ENCODE data around the gene POLDIP3. TPM values are rescaled to one million over a fixed set of nuclear protein-coding genes. Genes with fewer than 3 reads are reported as not detected.
A peak's percentile ranks its signal among the peaks of the same experiment; 100 is the strongest.
"Not testable (repeated sequence)": the region's sequence is repeated elsewhere in the genome, so short reads cannot be mapped to it uniquely, and the experiment has no call there.

Gene POLDIP3
- total RNA-seq, 6 experiments from 2014 or later, result 17.1 to 22.6 (median 21.1) TPM

GRCh38 chr22:42617155-42617983 lies 2.7 kb upstream of the POLDIP3 start:
- intact Hi-C loops (cut with DNase I), result no loop called here
- 66% methylated on average over 15 of the region's 20 CpGs for WGBS (ENCODE audit: insufficient coverage, low coverage, low lambda C conversion rate, missing lambda C conversion rate)
- H3K36me3 ChIP-seq, result peaks cover 0 to 13% (median 0%) of the 10 kb centered on the region in 4 donors
- no peaks in the 10 kb centered on the region for H3K27me3 ChIP-seq
- H3K4me1 ChIP-seq, result peaks cover 0 to 23% (median 14%) of the 10 kb centered on the region in 4 donors
- TF ChIP-seq CTCF (IDR thresholded peaks at IDR 0.05), result no peak
- no peak for TF ChIP-seq POLR2A (IDR thresholded peaks at IDR 0.05)
- ATAC-seq (no peak), DNase-seq (no peak)
- H3K27ac ChIP-seq, result no peak overlapping the region
- H3K4me3 ChIP-seq, result no peak overlapping the region
- H3K9me3 ChIP-seq, result no peaks in the 10 kb centered on the region

- ATAC-seq, result peak; percentile 4 to 40 (median 19)
- Histone ChIP-seq H3K27ac (peak overlapping the region; percentile 92 to 96 (median 94)), H3K36me3 (peaks cover 0 to 11% (median 0%) of the 10 kb centered on the region in 4 donors), H3K4me1 (peaks cover 0 to 32% (median 17%) of the 10 kb centered on the region in 4 donors), H3K4me3 (peak overlapping the region in 2 of 3 donors; percentile 1 to 88)
- intact Hi-C loops (cut with DNase I); H3K27me3 ChIP-seq; H3K9me3 ChIP-seq: not testable (repeated sequence)
- WGBS (ENCODE audit: insufficient coverage, low coverage, low lambda C conversion rate, missing lambda C conversion rate), result 4% methylated on average over 13 of the region's 13 CpGs
- DNase-seq, result peak; percentile 39 to 73 (median 70)
These were observed 1.1 kb upstream of the POLDIP3 start for GRCh38 chr22:42615860-42616175.

- peaks cover 0 to 32% (median 20%) of the 10 kb centered on the region in 4 donors for H3K4me1 ChIP-seq
- peak overlapping the region; percentile 92 to 96 (median 94) for H3K27ac ChIP-seq
- DNase-seq (peak; percentile 84 to 92 (median 88)), ATAC-seq (peak; percentile 60 to 76 (median 72))
- TF ChIP-seq CTCF (IDR thresholded peaks at IDR 0.05) (no peak), POLR2A (IDR thresholded peaks at IDR 0.05) (peak; percentile 94)
- peaks cover 0 to 11% (median 0%) of the 10 kb centered on the region in 4 donors for H3K36me3 ChIP-seq
- intact Hi-C loops (cut with DNase I), result no loop called here
- peak overlapping the region; percentile 88 to 94 (median 93) for H3K4me3 ChIP-seq
- H3K27me3 ChIP-seq, result no peaks in the 10 kb centered on the region
- no peaks in the 10 kb centered on the region for H3K9me3 ChIP-seq
- WGBS (ENCODE audit: insufficient coverage, low coverage, low lambda C conversion rate, missing lambda C conversion rate), result under 1% methylated on average over 35 of the region's 35 CpGs
These were observed 593 bp upstream of the POLDIP3 start for GRCh38 chr22:42615092-42615859.

- WGBS (ENCODE audit: insufficient coverage, low coverage, low lambda C conversion rate, missing lambda C conversion rate), result 0% methylated on average over 10 of the region's 10 CpGs
- Histone ChIP-seq H3K27me3 (no peaks in the 10 kb centered on the region), H3K27ac (peak overlapping the region; percentile 92 to 96 (median 94)), H3K4me3 (peak overlapping the region; percentile 88 to 94 (median 93)), H3K36me3 (no peaks in the 10 kb centered on the region), H3K9me3 (no peaks in the 10 kb centered on the region), H3K4me1 (peaks cover 0 to 32% (median 20%) of the 10 kb centered on the region in 4 donors)
- no peak for ATAC-seq
- intact Hi-C loops (cut with DNase I), result no loop called here
- no peak for DNase-seq
- TF ChIP-seq CTCF (IDR thresholded peaks at IDR 0.05), result no peak
- no peak for TF ChIP-seq POLR2A (IDR thresholded peaks at IDR 0.05)
These were observed 796 bp downstream of the POLDIP3 start for GRCh38 chr22:42613872-42614301.
